HepG2 (cell line): Measurements from ENCODE around the gene PDLIM7. TPM values are rescaled to one million over a fixed set of nuclear protein-coding genes. Genes with fewer than 3 reads are reported as not detected.
A peak's percentile ranks its signal among the peaks of the same experiment; 100 is the strongest.

Experiments used
- ATAC-seq: fragments of 200-7000 bp; cut with Tn5 transposase; 3 replicates; pipeline ENCODE4 v1.9.1; 2020; ENCODE audit warnings: mild to moderate bottlenecking, moderate library complexity
- BruUV-seq: library from RNA; stranded (reverse); fragments of 400-500 nt; replicated peaks from 2 replicates; lab custom pipeline; 2021; lab: Mats Ljungman, UMichigan
- CTCF ChIA-PET: fragments of 300-600 bp; formaldehyde crosslinking; extraction: SDS; loops from one replicate; lab custom pipeline; 2021; ENCODE audit warnings: low total read pairs, inconsistent platforms, low intra/inter-chr PET ratio; lab: Yijun Ruan, JAX
- POLR2A ChIA-PET: fragments of 350-600 bp; sonication (Branson Sonifier 250); formaldehyde crosslinking; loops from one replicate; lab custom pipeline; 2020; ENCODE audit warnings: antibody characterized with exemption, inconsistent platforms; lab: Yijun Ruan, JAX
- DNase-seq: peaks from one replicate; pipeline ENCODE4 v3.0.0-alpha.2; 2015; ENCODE audit warnings: low spot score
- FAIRE-seq: peaks from 3 replicates; lab custom pipeline; 2011; peaks lifted over from hg19 to GRCh38; lab: Jason Lieb, UNC
- H2AFZ ChIP-seq: one replicate; pipeline ENCODE4 v1.6.1; 2011; ENCODE audit warnings: low read length, inconsistent platforms
- H3K27ac ChIP-seq: fragments of 300-600 bp; 3 replicates; pipeline ENCODE4 v1.8.0; 2011; ENCODE audit warnings: mixed run types, mild to moderate bottlenecking, mixed read lengths, low read length, inconsistent platforms; ENCODE audit not compliant: insufficient read depth; ENCODE audit errors: extremely low read length
- H3K27me3 ChIP-seq, 2 experiments: fragments of 200-600 bp in 1 of 2; 2 replicates in 1 of 2; 3 replicates in 1 of 2; pipeline versions ENCODE4 v1.6.0 to v1.8.0; 2011; ENCODE audit warnings: low read length in 2 of 2, mild to moderate bottlenecking in 2 of 2, moderate library complexity in 2 of 2, inconsistent platforms in 1 of 2; ENCODE audit not compliant: insufficient read depth in 2 of 2, control insufficient read depth in 1 of 2
- H3K36me3 ChIP-seq, 2 experiments: fragments of 200-600 bp in 1 of 2; replicated peaks in 1 of 2; 2 replicates in 1 of 2; 3 replicates in 1 of 2; pipeline versions ENCODE4 v1.5.1 to v1.8.0; 2011; ENCODE audit warnings: low read length in 2 of 2, inconsistent platforms in 1 of 2; ENCODE audit not compliant: insufficient read depth in 2 of 2, control insufficient read depth in 1 of 2
- H3K4me1 ChIP-seq: 2 replicates; pipeline ENCODE4 v1.5.1; 2012; ENCODE audit warnings: low read length, inconsistent platforms; ENCODE audit not compliant: insufficient read depth
- H3K4me2 ChIP-seq: 2 replicates; pipeline ENCODE4 v1.6.0; 2011; ENCODE audit warnings: low read depth, low read length, inconsistent platforms
- H3K4me3 ChIP-seq, 3 experiments: fragments of 200-600 bp in 1 of 3; sonication (generic), shearing (Covaris generic) in 1 of 3; replicated peaks in 1 of 3; 2 replicates each; pipeline ENCODE4 v1.5.1; 2011 to 2016; ENCODE audit warnings: low read length in 3 of 3, inconsistent platforms in 2 of 3, low read depth in 2 of 3, mild to moderate bottlenecking in 2 of 3, control low read depth in 1 of 3, mixed read lengths in 1 of 3; ENCODE audit not compliant: insufficient read depth in 1 of 3
- H3K79me2 ChIP-seq: one replicate; pipeline ENCODE4 v1.6.1; 2011; ENCODE audit warnings: low read length, inconsistent platforms; ENCODE audit not compliant: insufficient read depth
- H3K9ac ChIP-seq: 2 replicates; pipeline ENCODE4 v1.6.0; 2011; ENCODE audit warnings: mild to moderate bottlenecking, low read depth, low read length, inconsistent platforms; ENCODE audit not compliant: insufficient read depth
- H3K9me3 ChIP-seq: 2 replicates; pipeline ENCODE4 v1.5.1; 2012; ENCODE audit warnings: mild to moderate bottlenecking, low read length
- H4K20me1 ChIP-seq: 2 replicates; pipeline ENCODE4 v1.6.0; 2011; ENCODE audit warnings: inconsistent platforms, mild to moderate bottlenecking, low read length, moderate library complexity; ENCODE audit not compliant: insufficient read depth
- AGO2 ChIP-seq: fragments of 200-400 bp; formaldehyde crosslinking; optimal IDR thresholded peaks from 2 replicates; pipeline ENCODE3; 2017; ENCODE audit warnings: mild to moderate bottlenecking, low read depth, low read length, moderate library complexity
- ATF1 ChIP-seq: IDR thresholded peaks from 2 replicates; pipeline ENCODE4 v1.6.1; 2016; ENCODE audit warnings: mild to moderate bottlenecking, control low read depth
- BCLAF1 ChIP-seq: fragments of 450-650 bp; IDR thresholded peaks from 2 replicates; pipeline ENCODE4 v1.6.1; 2017; ENCODE audit warnings: mild to moderate bottlenecking
- CENPX ChIP-seq: sonication (generic); formaldehyde crosslinking; IDR thresholded peaks from 2 replicates; pipeline ENCODE4 v1.9.0; 2021; ENCODE audit warnings: mild to moderate bottlenecking, missing genetic modification reagents, moderate library complexity
- GTF3A ChIP-seq: sonication (generic); formaldehyde crosslinking; conservative IDR thresholded peaks from 2 replicates; pipeline ENCODE4 v1.4.0; 2020; ENCODE audit warnings: mild to moderate bottlenecking, missing genetic modification reagents
- SAP130 ChIP-seq: IDR thresholded peaks from 2 replicates; pipeline ENCODE4 v1.6.1; 2016; ENCODE audit warnings: low read depth
- SIX4 ChIP-seq: sonication (generic); formaldehyde crosslinking; IDR thresholded peaks from 2 replicates; pipeline ENCODE4 v1.4.0; 2020; ENCODE audit warnings: missing genetic modification reagents
- SNAI1 ChIP-seq: sonication (generic); formaldehyde crosslinking; IDR thresholded peaks from 2 replicates; pipeline ENCODE4 v1.5.0; 2020; ENCODE audit warnings: mild to moderate bottlenecking, missing genetic modification reagents, borderline replicate concordance
- ZNF292 ChIP-seq: sonication (generic); formaldehyde crosslinking; IDR thresholded peaks from 2 replicates; pipeline ENCODE4 v1.8.1; 2022; ENCODE audit warnings: mild to moderate bottlenecking, low read depth, missing genetic modification reagents, borderline replicate concordance
- ZSCAN29 ChIP-seq: sonication (generic); formaldehyde crosslinking; conservative IDR thresholded peaks from 2 replicates; pipeline ENCODE4 v1.4.0; 2020; ENCODE audit warnings: mild to moderate bottlenecking, missing genetic modification reagents
- WGBS: methylation state at CpG from one replicate; pipeline ENCODE4 v1.1.6; 2017; ENCODE audit warnings: low lambda C conversion rate; 5-methylcytosine and 5-hydroxymethylcytosine counted together
- in situ Hi-C: cut with HindIII; loops from 2 replicates; pipeline ENCODE4 v1.10.0; 2017; ENCODE audit warnings: low pct_unique_long_range_greater_than_20kb; ENCODE audit not compliant: extremely low pct_ligation_motif_present
- intact Hi-C: fragments of 100-400 bp; cut with micrococcal nuclease; formaldehyde crosslinking; loops from one replicate; pipeline ENCODE4 v1.10.0; 2022; ENCODE audit not compliant: unreplicated experiment
- polyA plus RNA-seq, 8 experiments: library from polyadenylated mRNA; depleted of rRNA in 3 of 8; stranded (reverse) in 7 of 8; unstranded in 1 of 8; fragments of >200 nt; fragmentation: Illumina TruSeq in 4 of 8; extraction: Trizol in 4 of 8; gene quantifications; 2 replicates each; pipeline versions ENCODE4 v1.2.1 to v1.2.3, GENCODE V29; 2011 to 2016; ENCODE audit warnings: low read depth in 4 of 8, missing spikeins in 1 of 8, mixed read lengths in 1 of 8; ENCODE audit not compliant: insufficient read depth in 1 of 8
- total RNA-seq, 5 experiments: library from RNA; depleted of rRNA; stranded (reverse); fragments of >200 nt; fragmentation: Illumina TruSeq; extraction: Trizol; gene quantifications; 2 replicates each; pipeline ENCODE4 v1.2.3, GENCODE V29; 2016; ENCODE audit warnings: low read depth in 1 of 5
- TF ChIP-seq, protein P1 (sequence below): sonication (generic); formaldehyde crosslinking; IDR thresholded peaks from 2 replicates; pipeline ENCODE4 v1.8.1; 2023; ENCODE audit warnings: missing genetic modification reagents, inconsistent platforms, borderline replicate concordance
- TF ChIP-seq, protein P2 (sequence below): sonication (generic); formaldehyde crosslinking; IDR thresholded peaks from 2 replicates; pipeline ENCODE4 v1.4.0; 2020; ENCODE audit warnings: mild to moderate bottlenecking, missing genetic modification reagents
- TF ChIP-seq, protein P3 (sequence below): sonication (generic); formaldehyde crosslinking; IDR thresholded peaks from 2 replicates; pipeline ENCODE4 v1.5.0; 2020; ENCODE audit warnings: mild to moderate bottlenecking, missing genetic modification reagents, moderate library complexity

Gene PDLIM7
- total and polyA plus RNA-seq, 2 of the 13 experiments (the other 11 are each of a cell fraction or from before 2014, with no cell fraction given): 21.1 to 31.3 TPM

DNA sequence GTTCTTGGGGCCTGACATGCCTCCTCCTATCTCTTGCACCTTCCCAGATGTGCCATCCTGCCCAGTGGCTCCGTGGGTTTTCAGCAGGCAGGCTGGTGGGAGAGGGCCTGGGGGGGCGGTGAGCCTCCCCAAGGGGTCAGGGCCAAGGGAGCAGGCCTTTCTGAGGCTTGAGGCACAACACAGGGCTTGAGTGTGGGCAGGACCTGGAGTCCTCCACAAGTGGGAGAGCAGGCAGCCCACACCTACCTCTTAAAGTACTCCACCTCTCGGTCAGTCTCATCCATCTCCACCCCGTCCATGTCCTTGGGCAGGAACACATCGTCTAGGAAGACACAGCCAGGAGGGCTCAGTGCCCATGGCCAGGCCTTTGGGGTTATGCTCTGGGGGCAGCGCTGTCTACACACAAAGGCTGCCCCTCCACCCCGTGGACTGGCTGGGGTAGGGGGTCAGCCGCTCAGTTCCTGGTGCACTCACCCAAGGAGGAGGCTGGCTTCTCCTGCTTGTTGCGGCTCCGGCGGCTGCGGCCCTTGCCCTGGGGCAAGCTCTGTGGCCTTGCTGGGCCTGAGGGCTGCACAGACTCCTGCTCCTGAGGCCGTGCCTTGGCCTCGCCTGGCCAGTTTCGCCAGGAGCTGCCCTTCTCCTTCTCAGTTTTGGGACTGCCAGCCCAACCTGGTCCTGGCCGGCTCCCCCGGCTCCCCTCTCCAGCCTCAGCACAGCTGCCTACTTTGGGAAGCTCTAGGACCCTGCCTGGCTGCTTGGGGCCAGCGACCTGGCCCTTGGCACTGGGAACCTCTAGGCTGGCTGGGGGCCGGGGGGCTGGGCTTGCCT lies 26.5 kb upstream of the PDLIM7 start (continued):
- TF ChIP-seq SAP130 (CRISPR knock-in tag) (no peak), AGO2 (peak; percentile 88), CENPX (CRISPR knock-in tag) (no peak), SIX4 (CRISPR knock-in tag) (no peak), GTF3A (CRISPR knock-in tag) (no peak)
- TF ChIP-seq, protein P1, sequence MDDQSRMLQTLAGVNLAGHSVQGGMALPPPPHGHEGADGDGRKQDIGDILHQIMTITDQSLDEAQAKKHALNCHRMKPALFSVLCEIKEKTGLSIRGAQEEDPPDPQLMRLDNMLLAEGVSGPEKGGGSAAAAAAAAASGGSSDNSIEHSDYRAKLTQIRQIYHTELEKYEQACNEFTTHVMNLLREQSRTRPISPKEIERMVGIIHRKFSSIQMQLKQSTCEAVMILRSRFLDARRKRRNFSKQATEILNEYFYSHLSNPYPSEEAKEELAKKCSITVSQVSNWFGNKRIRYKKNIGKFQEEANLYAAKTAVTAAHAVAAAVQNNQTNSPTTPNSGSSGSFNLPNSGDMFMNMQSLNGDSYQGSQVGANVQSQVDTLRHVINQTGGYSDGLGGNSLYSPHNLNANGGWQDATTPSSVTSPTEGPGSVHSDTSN (CRISPR knock-in tag): no peak
- TF ChIP-seq, protein P2, sequence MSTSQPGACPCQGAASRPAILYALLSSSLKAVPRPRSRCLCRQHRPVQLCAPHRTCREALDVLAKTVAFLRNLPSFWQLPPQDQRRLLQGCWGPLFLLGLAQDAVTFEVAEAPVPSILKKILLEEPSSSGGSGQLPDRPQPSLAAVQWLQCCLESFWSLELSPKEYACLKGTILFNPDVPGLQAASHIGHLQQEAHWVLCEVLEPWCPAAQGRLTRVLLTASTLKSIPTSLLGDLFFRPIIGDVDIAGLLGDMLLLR (CRISPR knock-in tag): no peak

GRCh38 chr5:177520916-177521513 lies 23.6 kb upstream of the PDLIM7 start:
- Histone ChIP-seq H3K4me1 (peaks cover 9% of the 10 kb centered on the region), H3K27me3 (no peaks in the 10 kb centered on the region; a peak in 1 of 5 replicates), H3K27ac (no peak overlapping the region), H4K20me1 (no peaks in the 10 kb centered on the region), H3K79me2 (peaks cover 5% of the 10 kb centered on the region), H3K9ac (no peak overlapping the region), H3K9me3 (no peaks in the 10 kb centered on the region), H2AFZ (no peak overlapping the region), H3K4me3 (no peak overlapping the region), H3K4me2 (no peak overlapping the region), H3K36me3 (peaks cover 21 to 55% of the 10 kb centered on the region in 2 experiments)
- in situ Hi-C loops (no loop called here), intact Hi-C loops (no loop called here)
- WGBS: 90% methylated on average over 2 of the region's 2 CpGs
- no TSS peak for BruUV-seq
- CTCF ChIA-PET: no interaction called here
- TF ChIP-seq ZSCAN29 (CRISPR knock-in tag): no peak
- TF ChIP-seq, protein P3, sequence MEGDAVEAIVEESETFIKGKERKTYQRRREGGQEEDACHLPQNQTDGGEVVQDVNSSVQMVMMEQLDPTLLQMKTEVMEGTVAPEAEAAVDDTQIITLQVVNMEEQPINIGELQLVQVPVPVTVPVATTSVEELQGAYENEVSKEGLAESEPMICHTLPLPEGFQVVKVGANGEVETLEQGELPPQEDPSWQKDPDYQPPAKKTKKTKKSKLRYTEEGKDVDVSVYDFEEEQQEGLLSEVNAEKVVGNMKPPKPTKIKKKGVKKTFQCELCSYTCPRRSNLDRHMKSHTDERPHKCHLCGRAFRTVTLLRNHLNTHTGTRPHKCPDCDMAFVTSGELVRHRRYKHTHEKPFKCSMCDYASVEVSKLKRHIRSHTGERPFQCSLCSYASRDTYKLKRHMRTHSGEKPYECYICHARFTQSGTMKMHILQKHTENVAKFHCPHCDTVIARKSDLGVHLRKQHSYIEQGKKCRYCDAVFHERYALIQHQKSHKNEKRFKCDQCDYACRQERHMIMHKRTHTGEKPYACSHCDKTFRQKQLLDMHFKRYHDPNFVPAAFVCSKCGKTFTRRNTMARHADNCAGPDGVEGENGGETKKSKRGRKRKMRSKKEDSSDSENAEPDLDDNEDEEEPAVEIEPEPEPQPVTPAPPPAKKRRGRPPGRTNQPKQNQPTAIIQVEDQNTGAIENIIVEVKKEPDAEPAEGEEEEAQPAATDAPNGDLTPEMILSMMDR (CRISPR knock-in tag): 0 out of 2 replicates have a peak, but pooled peaks have one; percentile 18
- no peak for TF ChIP-seq ZNF292
- no peak for TF ChIP-seq SNAI1 (CRISPR knock-in tag)
- no peak for TF ChIP-seq BCLAF1
- no peak for TF ChIP-seq ATF1 (CRISPR knock-in tag)
- POLR2A ChIA-PET: interaction anchor here (1.5 kb wide), 1 partner anchor 24 kb away, joined by 3 read pairs; the partner anchor contains the start of gene PDLIM7
- DNase-seq: no peak
- no peak for FAIRE-seq
- ATAC-seq: no peak
